Measurements from ENCODE around the gene UNCX.

DNA sequence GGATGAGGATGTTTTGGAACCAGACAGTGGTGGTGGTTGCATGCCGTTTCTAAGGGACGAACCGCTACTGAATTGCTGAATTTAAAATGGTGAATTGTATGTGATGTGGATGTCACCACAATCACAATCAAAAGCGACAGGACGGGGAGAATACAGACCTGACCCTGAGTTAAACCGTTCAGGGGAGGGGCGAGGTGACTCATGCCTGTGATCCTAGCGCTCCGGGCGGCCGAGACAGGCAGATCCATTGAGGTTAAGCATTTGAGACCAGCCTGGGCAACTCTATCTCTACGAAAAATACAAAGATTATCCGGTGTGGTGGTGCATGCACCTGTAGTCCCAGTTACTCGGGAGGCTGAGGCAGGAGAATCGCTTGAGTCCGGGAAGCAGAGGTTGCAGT is 46.4 kb downstream of the UNCX start:
- TF ChIP-seq CTCF (IDR thresholded peaks at IDR 0.05) (no peak), ZFX (IDR thresholded peaks at IDR 0.05; ENCODE audit: borderline replicate concordance) (no peak)

Data from 22Rv1 (cell line).